ENCODE data around the gene ZP1.
"Not testable (repeated sequence)": the region's sequence is repeated elsewhere in the genome, so short reads cannot be mapped to it uniquely, and the experiment has no call there.

Gene ZP1

GRCh38 chr11:60866911-60867870 lies at the start of gene ZP1:
Gene ZP1 (plus strand): TSS chr11:60867542. CDS start chr11:60867562, 20 bp downstream.
- peak; percentile 99 for DNase-seq

- no peak for DNase-seq
These were observed 49.3 kb upstream of the ZP1 start for GRCh38 chr11:60818057-60818456.

- DNase-seq, result no peak
These were observed 45.3 kb upstream of the ZP1 start for GRCh38 chr11:60821827-60822599.

- DNase-seq, result not testable (repeated sequence)
These were observed 43.5 kb upstream of the ZP1 start for GRCh38 chr11:60823745-60824306.

- DNase-seq, result no peak
These were observed 42.2 kb upstream of the ZP1 start for GRCh38 chr11:60825118-60825517.

GRCh38 chr11:60825790-60826189 lies 41.6 kb upstream of the ZP1 start:
- no peak for DNase-seq

- DNase-seq, result no peak
These were observed 36.7 kb upstream of the ZP1 start for GRCh38 chr11:60830478-60831142.

GRCh38 chr11:60831143-60831500 lies 36.2 kb upstream of the ZP1 start:
- DNase-seq, result peak; percentile 93

GRCh38 chr11:60831501-60832079 lies 35.8 kb upstream of the ZP1 start:
- peak; percentile 92 for DNase-seq

- DNase-seq, result no peak
These were observed 32.4 kb upstream of the ZP1 start for GRCh38 chr11:60834742-60835533.

GRCh38 chr11:60835534-60835846 lies 31.9 kb upstream of the ZP1 start:
- DNase-seq, result no peak

GRCh38 chr11:60836866-60837515 lies 30.4 kb upstream of the ZP1 start:
- DNase-seq, result no peak

- DNase-seq, result no peak
These were observed 29.2 kb upstream of the ZP1 start for GRCh38 chr11:60838132-60838531.

GRCh38 chr11:60840470-60841430 lies 26.6 kb upstream of the ZP1 start:
- DNase-seq, result no peak

- DNase-seq, result peak; percentile 94
These were observed 25.3 kb upstream of the ZP1 start, which contains the start of gene CCDC86 for GRCh38 chr11:60841797-60842667. Gene CCDC86 (plus strand): TSS chr11:60842113. CDS start chr11:60842125, 12 bp downstream.

- DNase-seq, result no peak
These were observed 24.4 kb upstream of the ZP1 start for GRCh38 chr11:60842668-60843600.

GRCh38 chr11:60844045-60844869 lies 23.1 kb upstream of the ZP1 start:
- DNase-seq, result no peak

Data from NCI-H1092 treated with DMSO at 0.1 percent for 48 hours (cell line).